SU-DHL-6 (cell line): Measurements from ENCODE around the gene CHRND.
"Not testable (repeated sequence)": the region's sequence is repeated elsewhere in the genome, so short reads cannot be mapped to it uniquely, and the experiment has no call there.

Experiments
- H2AFZ ChIP-seq: fragments of 200-600 bp; sonication (generic); 2 replicates; pipeline ENCODE4 v1.6.1; 2014; ENCODE audit warnings: low read depth, mild to moderate bottlenecking, moderate library complexity, mixed read lengths, antibody characterized with exemption, low read length; ENCODE audit not compliant: severe bottlenecking
- H3F3A ChIP-seq: fragments of 200-600 bp; shearing (Covaris generic); 2 replicates; pipeline ENCODE4 v1.6.0; 2016; ENCODE audit warnings: antibody characterized with exemption, mild to moderate bottlenecking; ENCODE audit not compliant: insufficient read depth
- H3K27ac ChIP-seq: fragments of 200-600 bp; sonication (generic); 2 replicates; pipeline ENCODE4 v1.5.1; 2016; ENCODE audit warnings: low read depth, mild to moderate bottlenecking, low read length, moderate library complexity, mixed read lengths
- H3K27me3 ChIP-seq: fragments of 200-600 bp; sonication (generic), shearing (Covaris generic); 2 replicates; pipeline ENCODE4 v1.6.0; 2014; ENCODE audit warnings: mild to moderate bottlenecking, low read length
- H3K36me3 ChIP-seq: fragments of 200-600 bp; sonication (generic); 2 replicates; pipeline ENCODE4 v1.6.1; 2014; ENCODE audit warnings: mild to moderate bottlenecking, low read length, mixed read lengths
- H3K4me2 ChIP-seq: fragments of 300-600, 200-600 bp; shearing (Covaris generic), sonication (generic); 2 replicates; pipeline ENCODE4 v1.6.0; 2014; ENCODE audit warnings: low read length, low read depth, mild to moderate bottlenecking; ENCODE audit not compliant: poor library complexity, severe bottlenecking
- H3K4me3 ChIP-seq: fragments of 200-600 bp; sonication (generic); 2 replicates; pipeline ENCODE4 v1.5.1; 2014; ENCODE audit warnings: antibody characterized with exemption, low read length, mild to moderate bottlenecking, mixed read lengths; ENCODE audit not compliant: insufficient read depth, poor library complexity, severe bottlenecking
- H3K79me2 ChIP-seq: fragments of 200-600 bp; sonication (generic); 2 replicates; pipeline ENCODE4 v1.6.1; 2014; ENCODE audit warnings: mild to moderate bottlenecking, low read length, moderate library complexity; ENCODE audit not compliant: insufficient read depth
- H3K9ac ChIP-seq: fragments of 200-600 bp; sonication (generic); 2 replicates; pipeline ENCODE4 v1.7.0; 2014; ENCODE audit warnings: mild to moderate bottlenecking, low read length
- H3K9me2 ChIP-seq: fragments of 200-600 bp; sonication (generic); replicated peaks from 2 replicates; pipeline ENCODE4 v1.6.1; 2014; ENCODE audit warnings: low read length; ENCODE audit not compliant: insufficient read depth
- H3K9me3 ChIP-seq: fragments of 200-600 bp; sonication (generic); 2 replicates; pipeline ENCODE4 v1.6.1; 2014; ENCODE audit warnings: low read length, mixed read lengths; ENCODE audit not compliant: insufficient read depth
- H4K20me1 ChIP-seq: fragments of 200-600 bp; sonication (generic); 2 replicates; pipeline ENCODE4 v1.6.1; 2014; ENCODE audit warnings: low read depth, mild to moderate bottlenecking, antibody characterized with exemption, low read length, moderate library complexity, mixed read lengths
- EZH2phosphoT487 ChIP-seq: fragments of 200-600 bp; sonication (generic), shearing (Covaris generic); conservative IDR thresholded peaks from 2 replicates; pipeline ENCODE4 v1.6.1; 2018; ENCODE audit warnings: mild to moderate bottlenecking, antibody characterized with exemption, low read length, moderate library complexity, mixed read lengths
- TF ChIP-seq, protein P1 (sequence below): fragments of 200-600 bp; sonication (generic); IDR thresholded peaks from one replicate; pipeline ENCODE4 v1.5.1; 2017; ENCODE audit warnings: antibody characterized with exemption, mild to moderate bottlenecking, low read length, moderate library complexity; ENCODE audit not compliant: insufficient read depth, poor library complexity, severe bottlenecking

Gene CHRND

DNA sequence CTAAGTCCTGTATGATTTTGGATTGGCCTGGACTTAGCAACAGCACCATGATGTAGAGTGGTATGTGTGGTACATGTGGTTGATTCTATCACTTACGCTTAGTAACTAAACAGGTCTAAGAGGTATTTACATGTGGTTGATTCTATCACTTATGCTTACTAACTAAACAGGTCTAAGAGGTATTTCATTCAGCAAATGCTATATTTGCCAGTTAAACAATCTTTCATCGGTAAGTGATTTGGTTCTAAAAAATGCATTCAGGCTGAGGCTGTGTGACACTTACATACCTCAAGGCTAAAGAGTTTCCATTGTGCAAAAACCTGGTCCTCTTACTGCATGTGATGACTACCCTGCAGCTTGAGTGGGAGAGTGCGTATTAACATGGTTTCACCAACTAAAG lies 37.6 kb downstream of the CHRND start:
- Histone ChIP-seq H3K27me3 (no peaks in the 10 kb centered on the region), H4K20me1 (no peaks in the 10 kb centered on the region), H3K27ac (no peak overlapping the region), H3F3A (no peaks in the 10 kb centered on the region), H3K9me3 (no peaks in the 10 kb centered on the region), H3K36me3 (peaks cover 9% of the 10 kb centered on the region; the same call in 1 of the 2 replicates), H2AFZ (no peak overlapping the region), H3K4me3 (no peak overlapping the region), H3K9me2 (no peaks in the 10 kb centered on the region), H3K9ac (no peak overlapping the region), H3K4me2 (no peak overlapping the region), H3K79me2 (no peaks in the 10 kb centered on the region)
- no peak for TF ChIP-seq EZH2phosphoT487
- TF ChIP-seq, protein P1, sequence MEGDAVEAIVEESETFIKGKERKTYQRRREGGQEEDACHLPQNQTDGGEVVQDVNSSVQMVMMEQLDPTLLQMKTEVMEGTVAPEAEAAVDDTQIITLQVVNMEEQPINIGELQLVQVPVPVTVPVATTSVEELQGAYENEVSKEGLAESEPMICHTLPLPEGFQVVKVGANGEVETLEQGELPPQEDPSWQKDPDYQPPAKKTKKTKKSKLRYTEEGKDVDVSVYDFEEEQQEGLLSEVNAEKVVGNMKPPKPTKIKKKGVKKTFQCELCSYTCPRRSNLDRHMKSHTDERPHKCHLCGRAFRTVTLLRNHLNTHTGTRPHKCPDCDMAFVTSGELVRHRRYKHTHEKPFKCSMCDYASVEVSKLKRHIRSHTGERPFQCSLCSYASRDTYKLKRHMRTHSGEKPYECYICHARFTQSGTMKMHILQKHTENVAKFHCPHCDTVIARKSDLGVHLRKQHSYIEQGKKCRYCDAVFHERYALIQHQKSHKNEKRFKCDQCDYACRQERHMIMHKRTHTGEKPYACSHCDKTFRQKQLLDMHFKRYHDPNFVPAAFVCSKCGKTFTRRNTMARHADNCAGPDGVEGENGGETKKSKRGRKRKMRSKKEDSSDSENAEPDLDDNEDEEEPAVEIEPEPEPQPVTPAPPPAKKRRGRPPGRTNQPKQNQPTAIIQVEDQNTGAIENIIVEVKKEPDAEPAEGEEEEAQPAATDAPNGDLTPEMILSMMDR = no peak

DNA sequence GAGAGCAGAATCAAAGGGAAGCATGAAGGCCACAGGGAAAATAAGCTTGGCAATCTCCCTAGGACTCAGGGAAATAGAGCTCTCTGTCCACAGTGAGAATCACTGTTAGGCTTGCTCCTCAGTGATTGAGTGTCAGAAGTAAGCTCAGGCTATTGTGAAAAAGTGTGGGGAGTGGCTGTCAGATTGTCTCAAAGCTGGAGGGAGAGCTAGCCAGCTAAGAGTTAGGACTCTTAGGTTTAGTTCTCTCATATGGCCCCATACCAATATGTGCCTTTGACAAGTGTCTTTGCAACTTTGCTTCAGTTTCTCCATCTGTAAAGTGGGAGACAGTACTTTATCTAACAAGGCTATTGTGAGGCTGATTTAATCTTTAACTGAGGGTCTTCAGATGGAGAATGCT lies 41.8 kb downstream of the CHRND start:
- Histone ChIP-seq H2AFZ (no peak overlapping the region), H3K4me3 (no peak overlapping the region), H3K9me2 (no peaks in the 10 kb centered on the region), H3K36me3 (peaks cover 9% of the 10 kb centered on the region), H4K20me1 (no peaks in the 10 kb centered on the region), H3K9ac (no peak overlapping the region), H3K27ac (no peak overlapping the region), H3K4me2 (no peak overlapping the region), H3F3A (no peaks in the 10 kb centered on the region), H3K79me2 (no peaks in the 10 kb centered on the region), H3K27me3 (no peaks in the 10 kb centered on the region), H3K9me3 (no peaks in the 10 kb centered on the region)
- TF ChIP-seq, protein P1 = no peak
- TF ChIP-seq EZH2phosphoT487 = no peak

DNA sequence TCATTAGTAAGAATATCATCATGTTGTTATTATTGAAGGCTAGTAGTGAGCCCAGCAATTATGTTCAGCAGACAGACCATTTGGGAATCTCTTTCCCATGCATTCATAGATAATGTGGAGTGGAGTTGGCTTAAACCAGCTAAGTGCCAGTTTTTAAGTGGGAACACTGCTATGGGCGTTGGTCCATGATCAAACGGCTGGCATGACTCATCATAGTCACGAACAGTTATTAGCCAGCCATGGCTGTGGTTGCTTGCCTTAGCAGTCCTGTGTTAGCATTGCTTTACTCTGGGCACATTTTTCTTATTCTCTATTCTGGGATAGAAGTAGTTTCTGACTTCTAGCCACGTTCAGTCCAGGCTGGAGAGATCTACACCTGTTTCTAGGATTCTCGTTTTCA lies 42.2 kb downstream of the CHRND start:
- Histone ChIP-seq H3K79me2 (no peaks in the 10 kb centered on the region), H3K4me3 (no peak overlapping the region), H3K9me3 (no peaks in the 10 kb centered on the region), H3K9me2 (no peaks in the 10 kb centered on the region), H3K9ac (no peak overlapping the region), H2AFZ (no peak overlapping the region), H4K20me1 (no peaks in the 10 kb centered on the region), H3K27ac (no peak overlapping the region), H3K27me3 (no peaks in the 10 kb centered on the region), H3K4me2 (no peak overlapping the region), H3K36me3 (peaks cover 9% of the 10 kb centered on the region), H3F3A (no peaks in the 10 kb centered on the region)
- TF ChIP-seq, protein P1 = no peak
- TF ChIP-seq EZH2phosphoT487 = no peak

DNA sequence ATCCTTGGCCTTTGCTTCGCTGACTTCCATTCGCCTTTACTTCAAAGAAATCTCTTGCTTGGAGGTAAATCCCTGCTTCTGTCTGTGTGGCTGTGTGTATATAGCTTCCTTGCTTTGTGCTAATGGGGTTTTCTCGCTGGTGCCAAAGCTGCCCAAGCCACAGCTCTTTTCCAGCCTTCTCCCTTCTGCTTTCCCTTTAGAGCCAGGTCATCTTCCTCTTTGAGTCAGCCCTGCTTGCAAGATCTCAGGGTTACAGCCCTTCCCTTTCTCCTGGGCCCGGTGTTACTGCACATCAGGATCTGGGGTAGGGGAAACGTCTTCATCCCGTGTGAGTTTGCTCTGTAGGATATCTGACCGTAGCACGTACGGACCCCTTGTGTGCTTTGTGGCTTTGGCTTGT lies 43.6 kb downstream of the CHRND start:
- Histone ChIP-seq H4K20me1 (no peaks in the 10 kb centered on the region), H3K9ac (no peak overlapping the region), H3K27me3 (no peaks in the 10 kb centered on the region), H3K36me3 (peaks cover 9% of the 10 kb centered on the region), H3K9me3 (no peaks in the 10 kb centered on the region), H2AFZ (no peak overlapping the region), H3F3A (no peaks in the 10 kb centered on the region), H3K4me2 (no peak overlapping the region), H3K9me2 (no peaks in the 10 kb centered on the region), H3K79me2 (no peaks in the 10 kb centered on the region), H3K4me3 (no peak overlapping the region), H3K27ac (no peak overlapping the region)
- TF ChIP-seq EZH2phosphoT487 = no peak
- TF ChIP-seq, protein P1 = no peak

DNA sequence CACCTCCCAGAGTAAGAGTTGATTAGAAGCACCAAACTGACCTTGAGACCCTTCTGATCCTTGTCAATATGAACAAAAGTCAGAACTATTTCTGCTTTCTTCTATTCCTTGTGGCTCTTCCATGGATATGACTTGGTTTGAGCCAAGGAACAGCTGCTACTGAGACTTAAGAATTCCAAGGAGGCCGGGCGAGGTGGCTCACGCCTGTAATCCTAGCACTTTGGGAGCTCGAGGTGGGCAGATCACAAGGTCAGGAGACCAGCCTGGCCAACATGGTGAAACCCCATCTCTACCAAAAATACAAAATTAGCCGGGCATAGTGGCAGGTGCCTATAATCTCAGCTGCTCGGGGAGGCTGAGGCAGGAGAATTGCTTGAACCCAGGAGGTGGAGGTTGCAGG lies 44.5 kb downstream of the CHRND start:
- not testable (repeated sequence) for H3K9me3 ChIP-seq, H3K9me2 ChIP-seq, H3K4me2 ChIP-seq, H4K20me1 ChIP-seq, H3K4me3 ChIP-seq, H3K79me2 ChIP-seq, H3K9ac ChIP-seq, H2AFZ ChIP-seq, H3K27ac ChIP-seq, H3F3A ChIP-seq, H3K36me3 ChIP-seq, H3K27me3 ChIP-seq
